CD4-positive, alpha-beta T cell treated with Interleukin-15 for 1 hour (primary cell): ENCODE results near the gene MRPL28.
"Not testable (repeated sequence)": the region's sequence is repeated elsewhere in the genome, so short reads cannot be mapped to it uniquely, and the experiment has no call there.

ENCODE experiments used
- DNase-seq: peaks from one replicate; pipeline ENCODE4 v3.0.0-alpha.2; 2020

The MRPL28 gene

GRCh38 chr16:373020-373598 lies 2.8 kb upstream of the MRPL28 start:
- DNase-seq = no peak

GRCh38 chr16:372302-372983 lies 2.1 kb upstream of the MRPL28 start:
- DNase-seq = no peak

GRCh38 chr16:371515-372301 lies 1.4 kb upstream of the MRPL28 start:
- no peak for DNase-seq

GRCh38 chr16:370979-371514 lies 709 bp upstream of the MRPL28 start:
- no peak for DNase-seq

- no peak for DNase-seq
Measured at GRCh38 chr16:369866-370436, 387 bp downstream of the MRPL28 start.

- no peak for DNase-seq
Measured at GRCh38 chr16:369275-369865, 968 bp downstream of the MRPL28 start.

- no peak for DNase-seq
Measured at GRCh38 chr16:368388-369158, 1.8 kb downstream of the MRPL28 start.

GRCh38 chr16:367333-367903 lies 2.9 kb downstream of the MRPL28 start:
- no peak for DNase-seq

GRCh38 chr16:366476-366875 lies 3.9 kb downstream of the MRPL28 start:
- no peak for DNase-seq

GRCh38 chr16:364595-365491 lies 5.5 kb downstream of the MRPL28 start:
- DNase-seq = no peak

- no peak for DNase-seq
Measured at GRCh38 chr16:363766-364490, 6.4 kb downstream of the MRPL28 start.

- no peak for DNase-seq
Measured at GRCh38 chr16:363110-363765, 7.1 kb downstream of the MRPL28 start.

GRCh38 chr16:362702-362999 lies 7.7 kb downstream of the MRPL28 start:
- not testable (repeated sequence) for DNase-seq

GRCh38 chr16:361872-362701 lies 8.3 kb downstream of the MRPL28 start:
- DNase-seq = peak; percentile 75

- no peak for DNase-seq
Measured at GRCh38 chr16:361341-361871, 8.9 kb downstream of the MRPL28 start.

- no peak for DNase-seq
Measured at GRCh38 chr16:360698-361336, 9.5 kb downstream of the MRPL28 start.

- DNase-seq = no peak
Measured at GRCh38 chr16:359871-360697, 10.3 kb downstream of the MRPL28 start.
